Mesothelial cell of epicardium (in vitro differentiated cells): Measurements from ENCODE around the gene BEAN1. TPM values are rescaled to one million over a fixed set of nuclear protein-coding genes. Genes with fewer than 3 reads are reported as not detected.

ENCODE experiments used
- DNase-seq, 2 experiments: peaks; one replicate each; pipeline ENCODE4 v3.0.0; 2021; ENCODE audit warnings: low spot score in 2 of 2; ENCODE audit not compliant: unreplicated experiment in 2 of 2
- H3K27ac Mint-ChIP-seq: 2 replicates; pipeline ENCODE4 v1.8.0; 2021; ENCODE audit warnings: mixed read lengths
- H3K27me3 Mint-ChIP-seq: 2 replicates; pipeline ENCODE4 v1.8.0; 2021; ENCODE audit warnings: low read depth, mixed read lengths
- H3K36me3 Mint-ChIP-seq: 2 replicates; pipeline ENCODE4 v1.8.0; 2021; ENCODE audit warnings: mixed read lengths
- H3K4me1 Mint-ChIP-seq: 2 replicates; pipeline ENCODE4 v1.8.0; 2021; ENCODE audit warnings: mixed read lengths
- H3K4me3 Mint-ChIP-seq: 2 replicates; pipeline ENCODE4 v1.8.0; 2021; ENCODE audit warnings: mild to moderate bottlenecking, moderate library complexity, mixed read lengths
- H3K9me3 Mint-ChIP-seq: 2 replicates; pipeline ENCODE4 v1.8.0; 2021; ENCODE audit warnings: mixed read lengths
- CTCF ChIP-seq: fragments of 200-600 bp; sonication (generic); IDR thresholded peaks from one replicate; pipeline ENCODE4 v1.5.0; 2021; ENCODE audit warnings: antibody characterized with exemption; ENCODE audit not compliant: unreplicated experiment
- total RNA-seq: library from RNA; stranded (reverse); gene quantifications from 3 replicates; pipeline ENCODE4 v1.2.1, GENCODE V29; 2021

BEAN1 gene
- total RNA-seq, 1 donor from 2014 or later, result 1.1 TPM

GRCh38 chr16:66442502-66443268, 15.6 kb downstream of the BEAN1 start:
- no peak overlapping the region for H3K27ac Mint-ChIP-seq
- H3K27me3 Mint-ChIP-seq, result peaks cover 67% of the 10 kb centered on the region

GRCh38 chr16:66443269-66443652, 16.2 kb downstream of the BEAN1 start:
- Mint-ChIP-seq H3K4me1 (no peaks in the 10 kb centered on the region), H3K9me3 (no peaks in the 10 kb centered on the region), H3K27me3 (peaks cover 69% of the 10 kb centered on the region), H3K36me3 (no peaks in the 10 kb centered on the region), H3K4me3 (no peak overlapping the region), H3K27ac (no peak overlapping the region)
- no peak for DNase-seq
- no peak for TF ChIP-seq CTCF

More at GRCh38 chr16:66442502-66443268, 15.6 kb downstream of the BEAN1 start:
- H3K4me1 Mint-ChIP-seq, result no peaks in the 10 kb centered on the region
- no peak overlapping the region for H3K4me3 Mint-ChIP-seq
- no peak for TF ChIP-seq CTCF
- no peaks in the 10 kb centered on the region for H3K36me3 Mint-ChIP-seq
- H3K9me3 Mint-ChIP-seq, result no peaks in the 10 kb centered on the region
- DNase-seq, result no peak

GRCh38 chr16:66444049-66444481, 17.0 kb downstream of the BEAN1 start:
- peaks cover 64% of the 10 kb centered on the region for H3K27me3 Mint-ChIP-seq
- no peaks in the 10 kb centered on the region for H3K9me3 Mint-ChIP-seq
- no peaks in the 10 kb centered on the region for H3K4me1 Mint-ChIP-seq
- no peak for TF ChIP-seq CTCF
- no peak overlapping the region for H3K4me3 Mint-ChIP-seq
- no peaks in the 10 kb centered on the region for H3K36me3 Mint-ChIP-seq
- DNase-seq, result no peak
- H3K27ac Mint-ChIP-seq, result no peak overlapping the region

GRCh38 chr16:66446737-66447136, 19.6 kb downstream of the BEAN1 start:
- Mint-ChIP-seq H3K4me1 (no peaks in the 10 kb centered on the region), H3K27me3 (peaks cover 41% of the 10 kb centered on the region)

GRCh38 chr16:66447491-66447890, 20.4 kb downstream of the BEAN1 start:
- H3K9me3 Mint-ChIP-seq, result no peaks in the 10 kb centered on the region
- DNase-seq, result no peak
- H3K27me3 Mint-ChIP-seq, result peaks cover 34% of the 10 kb centered on the region
- TF ChIP-seq CTCF, result no peak
- H3K4me1 Mint-ChIP-seq, result no peaks in the 10 kb centered on the region
- H3K27ac Mint-ChIP-seq, result no peak overlapping the region
- no peaks in the 10 kb centered on the region for H3K36me3 Mint-ChIP-seq
- H3K4me3 Mint-ChIP-seq, result no peak overlapping the region

More at GRCh38 chr16:66446737-66447136, 19.6 kb downstream of the BEAN1 start:
- Mint-ChIP-seq H3K36me3 (no peaks in the 10 kb centered on the region), H3K9me3 (no peaks in the 10 kb centered on the region), H3K4me3 (no peak overlapping the region), H3K27ac (no peak overlapping the region)
- DNase-seq, result no peak
- TF ChIP-seq CTCF, result no peak
